GM21717 (cell line): ENCODE results near the gene SVIP.

Experiments used
- ATAC-seq: cut with Tn5 transposase; IDR thresholded peaks from one replicate; pipeline ENCODE4 v1.9.1; 2021; ENCODE audit warnings: mild to moderate bottlenecking, moderate library complexity; ENCODE audit not compliant: unreplicated experiment

Gene SVIP, protein sequence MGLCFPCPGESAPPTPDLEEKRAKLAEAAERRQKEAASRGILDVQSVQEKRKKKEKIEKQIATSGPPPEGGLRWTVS

DNA sequence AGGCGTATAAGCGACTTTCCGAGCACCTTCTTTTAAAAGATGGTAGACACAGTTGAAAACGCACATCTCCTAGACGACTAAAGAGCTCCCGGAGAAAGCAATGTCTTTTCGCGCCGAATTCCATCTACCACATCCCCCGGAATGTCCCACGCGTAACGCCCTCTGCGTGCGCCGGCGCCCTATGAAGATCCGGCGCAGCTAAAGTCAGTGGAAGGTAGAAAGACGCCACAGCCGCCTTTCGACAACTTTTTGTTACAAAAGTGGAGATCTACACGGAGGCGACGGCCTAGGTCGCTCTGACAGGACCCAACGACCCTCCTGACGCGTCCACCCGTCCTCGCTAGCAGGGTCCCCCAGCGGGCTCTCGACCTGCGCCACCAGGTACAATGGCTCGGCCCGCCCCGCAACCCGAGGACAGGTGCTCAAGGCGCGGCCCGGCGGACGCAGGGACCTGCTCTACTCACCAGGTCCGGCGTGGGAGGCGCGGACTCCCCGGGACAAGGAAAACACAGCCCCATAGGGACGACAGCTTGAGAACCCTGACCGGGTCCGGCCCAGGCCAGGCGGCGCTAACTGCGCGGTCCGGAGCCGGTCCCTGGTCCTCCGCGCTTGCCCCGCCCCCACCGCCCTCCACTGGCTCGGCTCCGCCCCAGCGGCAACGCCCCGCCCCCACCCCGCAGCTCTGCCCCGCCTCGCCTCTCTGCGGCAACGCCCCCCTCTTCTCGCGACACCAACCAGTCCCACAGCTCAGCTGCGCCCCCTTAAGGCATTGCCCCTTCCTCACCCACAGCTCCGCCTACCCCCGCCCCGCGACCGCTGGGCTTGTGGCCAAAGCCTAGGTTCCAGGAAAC is at the start of gene SVIP:
Gene SVIP (minus strand): TSS at position 571 of the 851 bp plus-strand sequence. CDS start 53 bp downstream, at position 518.
- peak; percentile 96 for ATAC-seq

DNA sequence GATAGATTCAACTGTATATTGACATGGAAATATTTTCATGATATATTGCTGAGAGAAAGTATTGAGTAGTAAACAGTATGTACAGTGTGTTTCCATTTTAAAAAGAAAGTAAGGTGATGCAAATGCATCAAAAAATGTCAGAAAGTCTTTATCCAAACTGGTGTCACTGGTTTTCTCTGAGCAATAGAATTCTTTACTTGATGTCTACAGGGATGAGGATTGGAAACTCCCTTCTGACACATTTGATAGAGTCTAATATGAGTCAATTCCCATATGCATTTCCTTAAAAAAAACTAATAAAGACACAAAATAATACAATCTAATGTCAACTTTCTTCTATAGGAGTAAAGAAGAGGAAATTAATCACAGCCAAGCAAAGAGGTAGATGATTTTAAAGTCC is 49.0 kb upstream of the SVIP start:
- ATAC-seq, result no peak

DNA sequence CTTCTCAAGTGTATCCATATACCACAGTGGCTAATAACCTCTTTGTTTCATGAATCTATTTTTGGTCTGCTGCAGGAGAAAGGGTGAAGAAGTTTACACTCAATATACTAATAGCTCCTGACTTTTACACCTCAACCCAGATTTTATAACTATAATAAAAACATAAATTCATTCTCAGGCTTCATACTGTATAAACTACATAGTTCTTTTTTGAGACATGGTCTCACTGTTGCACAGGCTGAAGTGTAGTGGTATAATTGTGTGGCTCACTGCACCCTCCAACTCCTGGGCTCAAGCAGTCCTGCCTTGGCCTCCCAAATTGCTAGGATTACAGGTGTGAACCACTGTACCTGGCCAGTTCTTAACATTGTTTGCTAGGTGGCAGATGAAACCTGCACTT is 48.4 kb upstream of the SVIP start:
- no peak for ATAC-seq

DNA sequence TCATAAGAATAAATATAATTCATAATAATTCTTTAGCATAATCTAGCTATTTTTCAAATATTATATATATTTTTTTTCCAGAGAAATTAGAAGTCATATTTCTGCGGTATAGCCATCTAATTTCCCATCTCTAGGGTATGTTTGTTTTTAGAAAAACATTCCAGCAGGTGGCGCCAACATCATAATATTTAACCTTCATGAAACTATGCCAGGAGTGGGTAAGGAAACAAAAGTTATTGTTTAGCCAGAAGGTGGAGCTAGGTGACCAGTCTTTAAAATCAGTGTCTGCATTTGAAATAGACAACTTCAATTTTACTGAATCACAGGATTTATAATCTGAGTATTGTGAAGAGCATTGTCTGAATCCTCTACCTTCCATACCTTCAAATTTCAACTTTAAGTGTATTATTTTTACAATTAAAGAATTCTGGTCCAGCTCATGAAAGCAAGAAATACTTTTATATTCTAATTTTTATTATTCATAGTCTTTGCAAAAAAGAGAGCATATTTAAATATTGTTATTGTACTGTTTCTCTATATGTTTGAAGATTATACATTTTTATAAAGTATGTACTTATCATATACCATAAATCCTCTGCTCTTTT is 46.4 kb upstream of the SVIP start:
- peak; percentile 98 for ATAC-seq

DNA sequence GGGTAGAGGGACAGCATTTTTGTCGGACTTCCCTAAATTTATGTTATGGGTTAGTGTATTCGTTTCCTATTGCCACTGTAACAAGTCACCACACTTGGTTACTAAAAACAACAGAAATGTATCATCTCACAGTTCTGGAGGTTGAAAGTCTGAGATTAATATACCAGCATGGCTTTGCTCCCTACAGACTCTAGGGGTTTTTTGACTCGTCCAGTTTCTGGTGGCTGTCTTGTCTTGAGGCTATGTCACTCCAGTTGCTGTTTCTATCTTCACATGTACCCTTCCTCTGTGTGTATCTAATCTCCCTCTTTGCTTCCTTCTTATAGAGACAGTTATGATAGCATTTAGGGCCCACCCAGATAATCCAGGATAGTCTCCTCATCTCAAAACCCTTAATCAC is 39.7 kb upstream of the SVIP start:
- peak; percentile 78 for ATAC-seq

DNA sequence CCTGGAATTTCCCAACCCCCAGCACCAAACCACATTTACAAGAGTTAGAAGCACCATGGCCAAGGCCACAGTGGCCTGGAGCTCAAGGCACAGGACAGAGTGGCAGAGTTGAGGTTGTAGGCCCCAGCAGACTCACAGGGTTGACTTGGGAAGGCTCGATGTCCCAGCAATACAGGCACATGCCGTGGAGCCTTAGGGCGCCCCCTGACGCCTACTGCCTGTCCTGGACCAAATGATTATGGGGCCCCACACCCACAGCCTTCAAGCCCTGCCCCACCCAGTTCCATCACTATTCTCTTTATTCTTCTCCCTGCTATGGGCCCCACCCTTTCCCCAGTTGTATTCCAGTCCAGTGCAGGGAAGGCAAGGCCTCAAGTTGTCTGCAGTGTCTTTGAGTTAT is 30.6 kb upstream of the SVIP start, which contains the start of gene CCDC179:
Gene CCDC179 (minus strand): TSS at position 234 of the 400 bp plus-strand sequence. CDS start 53 bp downstream, at position 181.
- no peak for ATAC-seq

DNA sequence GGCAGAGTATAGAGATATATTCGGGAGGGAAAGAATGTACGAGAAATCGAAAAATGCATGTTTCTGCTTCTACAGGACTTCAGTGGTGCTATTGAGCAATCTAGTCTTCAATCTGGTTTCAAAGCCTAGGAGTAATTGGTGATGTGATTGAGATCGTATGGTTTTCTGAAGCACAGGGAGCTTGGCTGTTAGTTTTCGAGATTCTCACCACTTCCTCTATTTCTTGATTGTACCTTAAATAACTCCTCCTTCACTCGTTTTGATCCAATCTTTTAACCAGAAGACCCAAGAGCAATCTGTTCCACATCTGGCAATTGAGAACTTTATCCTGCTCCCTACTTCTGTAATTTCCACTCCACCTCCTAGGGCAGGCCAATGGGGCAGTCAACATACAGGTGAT is 30.2 kb upstream of the SVIP start:
- ATAC-seq, result no peak

DNA sequence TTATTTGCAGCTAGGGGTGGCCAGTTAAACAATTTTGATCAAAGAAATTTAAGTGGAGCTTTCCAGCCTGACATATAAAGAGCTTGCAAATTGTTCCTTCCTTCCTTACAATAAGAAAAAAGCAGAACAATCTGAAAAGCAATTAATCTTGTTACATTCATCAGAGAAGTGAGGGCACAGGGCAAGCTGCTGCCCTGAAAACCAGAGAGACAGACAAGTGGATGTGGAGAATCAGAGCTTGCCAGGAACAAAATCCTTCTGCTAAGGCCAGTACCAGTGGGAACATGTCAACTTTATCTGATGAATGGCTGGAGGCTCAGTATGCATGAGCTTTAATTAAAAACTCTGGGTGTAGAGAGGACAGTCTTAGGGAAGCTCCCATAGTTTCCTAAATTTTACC is 21.9 kb upstream of the SVIP start:
- ATAC-seq, result no peak

DNA sequence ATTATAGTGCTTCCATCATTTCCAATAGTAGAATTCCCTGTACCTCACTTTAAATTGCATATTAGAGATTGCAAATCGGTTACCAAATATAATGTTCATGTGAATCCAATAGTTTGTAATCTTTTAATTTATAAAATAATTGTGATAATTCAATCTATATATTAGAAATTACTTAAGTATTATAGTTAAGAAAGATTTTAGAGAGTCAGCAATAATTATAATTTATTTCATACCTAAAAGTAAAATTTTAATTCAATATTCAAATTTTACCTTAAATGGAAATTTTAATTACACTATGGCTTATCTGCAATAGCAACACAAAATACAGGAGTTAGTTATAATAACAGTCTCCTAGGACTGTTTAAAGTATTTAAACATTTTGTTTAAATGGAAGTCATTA is 17.1 kb upstream of the SVIP start:
- no peak for ATAC-seq

DNA sequence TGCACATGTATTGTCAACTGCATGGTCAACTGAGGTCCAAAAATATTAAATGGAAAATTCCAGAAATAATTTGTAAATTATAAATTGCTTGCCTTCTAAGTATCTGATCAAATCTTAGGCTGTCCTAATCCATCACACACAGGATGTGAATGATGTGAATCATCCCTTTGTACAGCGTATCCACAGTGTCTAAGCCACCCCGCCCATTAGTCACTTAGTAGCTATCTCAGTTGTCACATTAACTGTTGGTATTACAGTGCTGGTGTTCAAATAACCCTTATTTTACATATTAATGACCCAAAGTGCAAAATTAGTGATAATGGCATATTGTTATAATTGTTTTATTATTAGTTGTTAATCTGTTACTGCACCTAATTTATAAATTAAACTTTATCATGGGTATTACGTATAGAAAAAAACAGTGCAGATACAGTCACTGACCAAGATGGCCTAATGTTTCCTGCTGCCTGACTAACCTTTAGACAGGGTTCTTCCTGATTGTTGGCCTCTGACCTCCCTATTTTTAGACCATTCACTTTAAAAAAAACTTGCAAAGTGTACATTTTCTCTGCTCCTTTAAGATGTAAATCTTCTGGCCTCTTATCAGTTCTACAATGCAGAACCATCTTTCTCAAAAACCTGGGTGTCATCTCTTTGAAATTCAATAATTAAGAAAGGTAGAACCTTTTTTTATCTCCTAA is 2.9 kb upstream of the SVIP start:
- ATAC-seq, result no peak

DNA sequence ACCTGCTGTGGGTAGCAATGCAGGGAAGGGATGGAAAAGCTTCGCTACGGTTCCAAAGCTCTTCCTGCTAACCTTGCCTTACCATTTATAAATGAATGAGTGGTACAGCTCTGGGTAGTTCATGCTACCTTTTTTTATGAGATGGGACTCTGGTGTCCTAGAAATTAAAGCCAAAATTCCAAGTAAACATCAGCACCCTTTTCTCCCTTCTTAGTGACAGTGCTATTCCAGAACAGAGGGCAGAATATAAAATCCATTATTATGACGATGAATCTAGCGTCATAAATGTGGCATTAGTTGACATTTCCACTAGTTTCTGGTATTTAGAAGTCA is 447 bp upstream of the SVIP start:
- no peak for ATAC-seq

DNA sequence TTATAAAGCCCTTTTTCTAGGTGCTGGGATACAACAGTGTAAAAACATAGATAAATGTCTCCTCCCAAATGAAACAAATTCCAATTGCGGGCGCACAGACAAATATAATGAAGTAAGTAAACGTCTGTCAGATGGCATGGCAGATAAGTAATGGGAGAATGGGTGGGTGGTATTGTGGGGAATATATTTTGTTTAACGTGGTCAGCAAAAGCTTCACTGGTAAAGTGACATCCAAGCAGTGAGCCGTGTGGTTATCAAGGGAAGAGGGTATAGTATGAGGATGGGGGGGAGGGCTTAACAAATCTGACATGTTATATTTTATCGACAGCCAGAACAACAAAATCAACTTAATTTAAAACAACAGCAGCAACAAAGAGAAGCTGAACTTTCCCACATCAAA is 1.2 kb downstream of the SVIP start:
- ATAC-seq, result no peak

DNA sequence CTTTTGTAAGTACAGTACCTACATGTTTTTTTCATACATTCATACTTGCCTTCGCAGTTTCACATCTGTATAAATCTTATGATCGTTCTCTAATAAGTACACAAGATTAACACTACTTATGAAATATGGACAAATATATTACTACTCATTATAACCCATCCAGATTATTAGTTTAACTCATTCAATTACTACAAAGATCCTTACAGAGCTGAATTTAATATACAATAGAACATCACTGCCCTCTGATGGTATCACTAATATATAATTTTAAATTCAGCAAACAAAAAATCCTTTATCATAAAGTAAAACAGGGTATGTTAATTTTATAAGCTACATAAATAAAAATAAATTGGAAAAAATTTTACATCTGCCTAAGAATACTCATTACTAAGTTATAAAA is 7.4 kb downstream of the SVIP start:
- ATAC-seq, result no peak

DNA sequence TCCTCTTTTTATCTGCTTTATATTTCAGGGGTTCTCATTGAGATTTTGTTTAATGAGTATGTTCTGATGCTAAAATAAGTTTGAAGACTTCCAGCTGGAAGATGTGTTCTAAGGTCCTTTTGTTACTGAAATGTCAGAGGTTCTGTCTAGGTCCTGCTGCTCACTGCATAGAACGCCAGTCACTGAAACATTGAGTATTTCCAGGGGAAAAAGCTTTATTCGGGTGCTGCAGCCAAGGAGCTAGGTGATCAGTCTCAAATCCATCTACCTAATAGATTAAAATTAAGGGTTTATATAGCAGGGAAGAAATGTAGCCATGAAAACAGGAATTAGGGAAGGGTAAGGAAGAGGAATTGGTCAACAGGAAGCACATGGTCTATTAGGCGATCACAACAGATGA is 19.7 kb downstream of the SVIP start:
- ATAC-seq, result no peak

DNA sequence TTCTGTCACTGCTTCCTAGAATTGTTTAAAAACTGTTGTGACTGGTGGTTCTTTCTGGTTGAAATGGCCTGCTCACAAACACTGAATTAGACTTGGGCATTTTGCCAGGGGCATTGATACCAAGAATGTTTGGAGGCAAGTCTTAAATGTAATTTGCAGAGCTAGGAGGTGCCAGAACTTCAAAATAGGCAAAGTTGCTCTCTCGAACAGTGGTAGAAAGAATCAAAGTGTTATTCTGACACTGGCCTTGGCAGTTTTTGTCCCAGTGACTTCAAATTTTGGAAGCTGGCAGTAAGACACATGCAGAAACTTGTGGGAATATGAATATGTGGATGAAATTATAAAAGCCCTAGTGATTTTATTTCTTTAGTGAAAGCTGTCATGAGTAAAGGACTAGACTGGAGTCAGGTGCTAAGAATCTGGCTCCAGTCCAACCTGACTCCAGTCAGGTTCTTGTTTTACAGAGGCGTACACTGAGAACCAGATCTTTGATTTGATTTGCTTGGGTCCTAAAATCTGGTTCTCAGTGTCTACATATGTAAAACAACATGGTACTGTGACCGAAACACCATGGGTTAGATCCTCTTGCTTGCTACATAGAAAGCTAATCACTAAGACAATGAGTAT is 20.9 kb downstream of the SVIP start:
- ATAC-seq, result peak; percentile 31

DNA sequence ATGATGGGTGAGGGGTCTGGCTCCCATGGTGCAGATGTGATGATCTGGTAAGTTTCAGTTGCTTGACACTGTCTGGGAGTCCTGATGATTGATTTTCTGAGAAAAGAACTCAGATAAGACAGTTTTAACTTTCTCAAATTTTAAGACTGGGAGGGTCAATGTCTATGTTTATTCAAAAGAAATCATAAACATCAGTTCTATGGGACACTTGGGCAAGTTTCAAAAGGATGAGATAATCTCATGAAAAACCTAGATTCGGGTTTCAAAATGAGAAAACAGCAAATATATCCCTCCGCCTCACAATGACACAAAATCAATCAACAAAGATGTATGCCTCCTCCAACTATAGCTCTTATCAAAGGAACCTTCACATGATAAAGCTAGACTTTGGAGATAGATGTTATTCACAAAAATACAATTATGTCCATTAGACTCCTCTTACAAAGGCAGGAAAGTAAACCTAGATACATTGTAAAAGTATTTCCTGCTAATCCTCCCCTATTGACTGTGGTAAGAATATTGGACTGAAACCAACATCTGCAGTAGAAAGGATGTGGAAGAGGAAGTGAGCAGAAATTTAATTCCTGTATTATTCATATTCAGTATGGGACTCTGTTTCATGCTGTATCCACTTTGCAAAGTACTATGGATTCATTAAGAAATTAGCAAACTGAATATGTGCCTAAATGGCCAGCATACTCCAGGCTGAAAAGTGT is 21.6 kb downstream of the SVIP start:
- peak; percentile 99 for ATAC-seq

DNA sequence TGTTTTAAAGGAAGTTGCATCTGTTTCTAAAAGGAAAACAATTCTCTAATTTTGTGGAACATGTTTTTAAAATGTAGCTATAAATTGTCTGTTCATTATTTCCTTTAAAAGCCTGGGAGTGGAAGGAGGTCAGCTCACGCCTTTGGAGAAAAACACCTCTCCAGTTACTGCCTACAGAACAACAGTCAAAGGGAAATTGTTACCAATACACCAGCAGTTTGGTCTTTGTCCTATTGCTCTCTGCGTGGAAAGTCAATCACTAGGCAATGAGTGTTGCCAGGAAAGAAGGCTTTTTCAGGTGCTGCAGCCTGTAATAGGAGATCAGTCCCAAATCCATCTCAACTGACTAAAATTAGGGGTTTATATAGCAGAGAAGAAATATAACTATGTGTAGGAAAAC is 22.2 kb downstream of the SVIP start:
- ATAC-seq, result no peak

DNA sequence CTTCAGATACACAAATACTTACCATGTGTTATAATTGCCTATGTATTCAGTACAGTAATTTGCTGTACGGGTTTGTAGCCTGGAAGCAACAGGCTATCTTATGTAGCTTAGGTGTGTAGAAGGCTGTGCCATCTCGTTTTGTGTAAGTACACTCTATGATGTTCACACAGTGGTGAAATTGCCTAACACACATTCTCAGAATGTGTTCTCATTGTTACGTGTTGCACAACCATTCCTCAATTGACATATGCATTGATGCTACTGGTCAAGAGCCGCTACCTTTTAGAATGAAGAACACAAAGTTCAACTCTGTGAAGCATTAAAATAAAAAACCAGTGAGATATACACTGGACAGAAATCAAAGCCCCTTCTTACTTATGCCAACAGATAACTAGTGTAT is 26.7 kb downstream of the SVIP start:
- ATAC-seq, result no peak

DNA sequence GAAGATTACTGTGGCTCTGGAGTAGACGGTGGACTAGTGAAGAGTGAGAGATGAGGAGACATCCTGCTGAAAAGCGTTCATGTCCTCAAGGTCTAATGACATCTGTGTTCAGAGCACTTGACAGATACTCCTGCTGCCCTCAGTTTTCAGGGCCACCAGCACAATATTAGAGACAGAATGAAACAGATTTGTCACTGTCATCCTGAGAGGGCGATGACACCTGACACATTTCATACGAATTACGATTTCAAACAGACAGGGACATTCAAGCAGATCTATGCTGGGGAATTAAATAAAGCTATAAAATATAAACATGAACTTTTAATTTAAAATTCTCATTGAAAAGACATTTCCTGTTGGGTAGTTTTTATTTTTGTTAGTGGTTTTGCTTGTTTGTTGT is 29.1 kb downstream of the SVIP start:
- no peak for ATAC-seq

DNA sequence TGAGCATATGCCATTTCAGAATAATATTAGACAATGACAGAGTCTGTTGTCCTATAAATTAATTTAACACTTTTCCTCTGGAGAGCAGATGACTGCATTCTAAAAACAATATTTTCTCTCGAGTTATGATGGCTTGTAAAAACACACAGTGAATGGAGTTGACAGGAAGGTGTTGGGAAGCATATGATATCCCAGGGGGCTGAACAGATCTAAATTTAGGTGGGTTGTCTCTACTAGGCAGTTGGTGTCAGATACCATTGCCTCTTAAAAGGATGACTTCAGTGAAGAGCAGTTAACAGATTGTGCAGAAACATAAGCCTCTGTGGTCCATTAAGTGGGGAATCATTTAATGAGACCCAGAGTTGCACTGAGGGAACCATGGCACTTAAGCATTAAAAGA is 30.7 kb downstream of the SVIP start:
- ATAC-seq, result no peak

DNA sequence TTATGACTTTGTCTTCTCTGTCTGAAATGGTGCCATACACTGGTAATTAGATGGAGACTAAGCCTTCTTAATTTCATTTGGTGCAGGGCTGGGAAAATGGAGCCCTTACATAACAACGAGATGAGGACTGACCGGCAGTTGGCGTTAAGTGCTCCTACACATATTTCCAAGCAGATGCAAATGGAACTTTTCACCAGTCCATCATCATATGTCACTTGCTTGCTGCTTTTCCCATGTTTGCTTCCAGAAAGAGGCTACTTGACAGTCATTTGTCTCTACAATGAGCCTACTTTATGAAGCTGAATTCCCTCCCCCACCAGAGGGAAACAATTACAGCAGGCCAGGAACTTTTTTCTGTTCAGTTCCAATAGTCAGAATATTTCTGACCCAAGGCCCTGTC is 32.6 kb downstream of the SVIP start:
- ATAC-seq, result no peak
